ENCODE data around the gene SSR2. TPM values are rescaled to one million over a fixed set of nuclear protein-coding genes. Genes with fewer than 3 reads are reported as not detected.

Gene SSR2
- total and polyA plus RNA-seq, 7 donors, result 44.6 to 255 (median 77.5) TPM

- no peak within 1 kb of the TSS for H3K4me3 ChIP-seq
- 51 to 60% (median 56%) methylated on average over 11 of the region's 11 CpGs for WGBS, 3 donors
- ATAC-seq (no peak), DNase-seq (no peak)
- H3K4me1 ChIP-seq, result no peaks in the 10 kb centered on the region
- no peak within 1 kb of the TSS for H3K27ac ChIP-seq
- TF ChIP-seq CTCF (IDR thresholded peaks at IDR 0.05), result no peak
- no peaks in the 10 kb centered on the region for H3K9me3 ChIP-seq
- no peaks in the 10 kb centered on the region for H3K27me3 ChIP-seq (ENCODE audit: insufficient read depth in 3 of 3, low read length in 2 of 3)
- peaks cover 0 to 24% of the 10 kb centered on the region in 2 donors for H3K36me3 ChIP-seq (ENCODE audit: insufficient read depth in 1 of 2, low read depth in 1 of 2)
- intact Hi-C loops (cut with DNase I), result no loop called here
Observed at GRCh38 chr1:156060937-156061636, 40.3 kb upstream of the SSR2 start, which contains the start of gene RAB25. TSS of gene RAB25 (plus strand) at chr1:156061160. CDS start at chr1:156061401, 241 bp downstream.

GRCh38 chr1:156056326-156056849, 35.6 kb upstream of the SSR2 start:
- no peak overlapping the region for H3K4me3 ChIP-seq
- no peak for DNase-seq
- ATAC-seq, result no peak
- intact Hi-C loops (cut with DNase I), result loop anchor here in 1 of 2 donors (5.0 kb wide), 1 partner anchor 39 kb away; no protein-coding TSS in a partner anchor
- peaks cover 17% of the 10 kb centered on the region for H3K4me1 ChIP-seq
- no peak for TF ChIP-seq CTCF (IDR thresholded peaks at IDR 0.05)
- H3K27me3 ChIP-seq (ENCODE audit: insufficient read depth in 3 of 3, low read length in 2 of 3), result no peaks in the 10 kb centered on the region
- no peaks in the 10 kb centered on the region for H3K9me3 ChIP-seq
- peaks cover 0 to 32% of the 10 kb centered on the region in 2 donors for H3K36me3 ChIP-seq (ENCODE audit: insufficient read depth in 1 of 2, low read depth in 1 of 2)
- WGBS, 3 donors, result 94 to 100% (median 98%) methylated on average over 1 of the region's 1 CpG
- H3K27ac ChIP-seq, result no peak overlapping the region

GRCh38 chr1:156055281-156056048, 34.7 kb upstream of the SSR2 start:
- Histone ChIP-seq H3K27ac (peak overlapping the region; percentile 96), H3K36me3 (ENCODE audit: insufficient read depth in 1 of 2, low read depth in 1 of 2) (peaks cover 0 to 33% of the 10 kb centered on the region in 2 donors), H3K4me3 (peak overlapping the region; percentile 97), H3K4me1 (peaks cover 26% of the 10 kb centered on the region), H3K27me3 (ENCODE audit: insufficient read depth in 3 of 3, low read length in 2 of 3) (no peaks in the 10 kb centered on the region), H3K9me3 (no peaks in the 10 kb centered on the region)
- TF ChIP-seq CTCF (IDR thresholded peaks at IDR 0.05), result no peak
- DNase-seq (no peak), ATAC-seq (no peak)
- 25 to 27% (median 26%) methylated on average over 17 of the region's 17 CpGs for WGBS, 3 donors
- intact Hi-C loops (cut with DNase I), result loop anchor here in 1 of 2 donors (5.0 kb wide), 1 partner anchor 38 kb away; no protein-coding TSS in a partner anchor

- DNase-seq (peak; percentile 99), ATAC-seq (peak; percentile 85 to 91 (median 90))
- H3K4me1 ChIP-seq, result peaks cover 28% of the 10 kb centered on the region
- no peaks in the 10 kb centered on the region for H3K27me3 ChIP-seq (ENCODE audit: insufficient read depth in 3 of 3, low read length in 2 of 3)
- no peak for TF ChIP-seq CTCF (IDR thresholded peaks at IDR 0.05)
- WGBS, 3 donors, result 0 to 1% (median 0%) methylated on average over 53 of the region's 53 CpGs
- H3K36me3 ChIP-seq (ENCODE audit: insufficient read depth in 1 of 2, low read depth in 1 of 2), result peaks cover 0 to 40% of the 10 kb centered on the region in 2 donors
- H3K4me3 ChIP-seq, result peak within 1 kb of the TSS; percentile 97
- no peaks in the 10 kb centered on the region for H3K9me3 ChIP-seq
- peak within 1 kb of the TSS; percentile 96 for H3K27ac ChIP-seq
- intact Hi-C loops (cut with DNase I), result loop anchor here in 1 of 2 donors (5.0 kb wide), 1 partner anchor 37 kb away; no protein-coding TSS in a partner anchor
Observed at GRCh38 chr1:156054500-156055280, 33.9 kb upstream of the SSR2 start, which contains the start of gene LAMTOR2. TSS of gene LAMTOR2 (plus strand) at chr1:156054782. CDS start at chr1:156054890, 108 bp downstream.

All from psoas muscle (tissue), 8 donors.